ENCODE data around the gene TGDS. TPM values are rescaled to one million over a fixed set of nuclear protein-coding genes. Genes with fewer than 3 reads are reported as not detected.

TGDS gene
- total RNA-seq, 1 experiment from 2014 or later = 4.1 TPM

DNA sequence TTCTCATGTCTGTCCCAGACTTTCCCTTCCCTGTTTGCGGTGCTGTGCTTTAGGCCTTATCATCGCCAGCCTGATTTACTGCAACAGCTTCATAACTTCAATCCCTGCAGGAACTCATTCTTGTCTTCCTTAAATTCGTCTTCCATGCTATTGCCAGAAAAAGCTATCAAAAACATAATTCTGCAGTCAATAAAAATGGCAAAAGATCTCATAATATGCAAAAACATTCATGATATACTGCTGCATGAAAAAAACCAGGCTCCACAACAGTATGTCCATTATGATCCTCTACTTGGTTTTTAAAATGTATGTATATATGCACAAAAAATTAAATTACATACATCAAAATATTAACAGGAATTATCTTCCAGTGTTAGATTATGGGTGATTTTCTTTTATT lies 28.4 kb downstream of the TGDS start:
- CTCF ChIA-PET = interaction anchor here (0.5 kb wide), 1 partner anchor 89 kb away, joined by 3 read pairs; no protein-coding TSS in a partner anchor
- H3K27me3 Mint-ChIP-seq (ENCODE audit: unreplicated experiment) = no peaks in the 10 kb centered on the region
- H3K4me3 Mint-ChIP-seq (ENCODE audit: low read depth, unreplicated experiment) = no peak overlapping the region
- no peak overlapping the region for H3K27ac Mint-ChIP-seq (ENCODE audit: unreplicated experiment)
- no peaks in the 10 kb centered on the region for H3K9me3 Mint-ChIP-seq (ENCODE audit: low read depth, unreplicated experiment)
- DNase-seq = no peak
- H3K4me1 Mint-ChIP-seq (ENCODE audit: low read depth, unreplicated experiment) = no peaks in the 10 kb centered on the region
- BruUV-seq (replicated peaks) = no TSS peak
- intact Hi-C loops (cut with micrococcal nuclease; ENCODE audit: unreplicated experiment) = no loop called here
- no peaks in the 10 kb centered on the region for H3K36me3 Mint-ChIP-seq (ENCODE audit: insufficient read depth, unreplicated experiment)
- no peak for TF ChIP-seq CTCF (IDR thresholded peaks at IDR 0.05; ENCODE audit: unreplicated experiment)

DNA sequence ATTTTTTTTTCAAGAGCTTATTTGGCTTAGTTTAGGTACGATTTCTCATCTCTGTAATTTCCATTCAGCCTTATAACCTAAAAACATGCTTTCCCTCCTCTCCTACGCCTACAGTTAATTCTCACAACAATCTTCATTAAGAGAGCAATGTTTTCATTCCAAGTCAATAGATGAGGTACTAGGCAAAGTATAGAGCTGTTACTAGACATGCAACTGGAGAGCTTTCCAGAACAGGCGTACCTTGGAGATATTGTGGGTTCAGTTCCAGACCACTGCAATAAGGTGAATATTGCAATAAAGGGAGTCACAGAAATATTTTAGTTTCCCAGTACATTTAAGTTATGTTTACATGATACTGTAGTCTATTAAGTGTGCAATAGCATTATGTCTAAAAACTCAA lies 34.8 kb downstream of the TGDS start:
- Mint-ChIP-seq H3K4me3 (ENCODE audit: low read depth, unreplicated experiment) (no peak overlapping the region), H3K36me3 (ENCODE audit: insufficient read depth, unreplicated experiment) (no peaks in the 10 kb centered on the region), H3K27me3 (ENCODE audit: unreplicated experiment) (no peaks in the 10 kb centered on the region), H3K4me1 (ENCODE audit: low read depth, unreplicated experiment) (no peaks in the 10 kb centered on the region), H3K9me3 (ENCODE audit: low read depth, unreplicated experiment) (no peaks in the 10 kb centered on the region), H3K27ac (ENCODE audit: unreplicated experiment) (no peak overlapping the region)
- TF ChIP-seq CTCF (IDR thresholded peaks at IDR 0.05; ENCODE audit: unreplicated experiment) = no peak
- no TSS peak for BruUV-seq (replicated peaks)
- CTCF ChIA-PET = no interaction called here
- intact Hi-C loops (cut with micrococcal nuclease; ENCODE audit: unreplicated experiment) = no loop called here
- DNase-seq = no peak

DNA sequence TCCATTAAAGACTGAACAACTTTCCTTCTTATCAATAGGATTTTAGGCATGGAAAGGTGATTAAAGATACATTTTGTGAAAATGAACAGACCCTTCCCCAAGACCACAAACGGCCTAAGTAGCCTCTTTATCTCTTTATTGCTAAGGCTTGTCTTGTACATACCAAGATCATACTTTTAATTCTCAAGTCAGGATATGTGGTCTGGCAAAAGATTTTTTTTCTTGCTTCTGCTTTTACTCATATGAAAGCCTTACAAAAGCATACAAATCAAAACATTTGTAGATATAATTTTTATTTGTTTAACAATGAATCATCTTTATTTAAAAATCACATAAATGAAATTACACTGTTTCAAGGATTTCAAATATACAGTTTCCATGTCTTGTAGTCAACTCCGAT lies 35.8 kb downstream of the TGDS start:
- intact Hi-C loops (cut with micrococcal nuclease; ENCODE audit: unreplicated experiment) = no loop called here
- no peaks in the 10 kb centered on the region for H3K4me1 Mint-ChIP-seq (ENCODE audit: low read depth, unreplicated experiment)

GRCh38 chr13:94559222-94559795 lies 36.6 kb downstream of the TGDS start:
- H3K27ac Mint-ChIP-seq (ENCODE audit: unreplicated experiment) = no peak overlapping the region
- BruUV-seq (replicated peaks) = no TSS peak
- DNase-seq = no peak
- no peaks in the 10 kb centered on the region for H3K27me3 Mint-ChIP-seq (ENCODE audit: unreplicated experiment)
- no peaks in the 10 kb centered on the region for H3K4me1 Mint-ChIP-seq (ENCODE audit: low read depth, unreplicated experiment)
- no peak overlapping the region for H3K4me3 Mint-ChIP-seq (ENCODE audit: low read depth, unreplicated experiment)
- TF ChIP-seq CTCF (IDR thresholded peaks at IDR 0.05; ENCODE audit: unreplicated experiment) = no peak
- intact Hi-C loops (cut with micrococcal nuclease; ENCODE audit: unreplicated experiment) = no loop called here
- H3K9me3 Mint-ChIP-seq (ENCODE audit: low read depth, unreplicated experiment) = no peaks in the 10 kb centered on the region
- CTCF ChIA-PET = no interaction called here
- H3K36me3 Mint-ChIP-seq (ENCODE audit: insufficient read depth, unreplicated experiment) = no peaks in the 10 kb centered on the region

More for the DNA sequence above, 35.8 kb downstream of the TGDS start:
- H3K4me3 Mint-ChIP-seq (ENCODE audit: low read depth, unreplicated experiment) = no peak overlapping the region
- BruUV-seq (replicated peaks) = no TSS peak
- no peaks in the 10 kb centered on the region for H3K9me3 Mint-ChIP-seq (ENCODE audit: low read depth, unreplicated experiment)
- DNase-seq = no peak
- no peaks in the 10 kb centered on the region for H3K36me3 Mint-ChIP-seq (ENCODE audit: insufficient read depth, unreplicated experiment)
- H3K27ac Mint-ChIP-seq (ENCODE audit: unreplicated experiment) = no peak overlapping the region
- CTCF ChIA-PET = no interaction called here
- no peak for TF ChIP-seq CTCF (IDR thresholded peaks at IDR 0.05; ENCODE audit: unreplicated experiment)
- H3K27me3 Mint-ChIP-seq (ENCODE audit: unreplicated experiment) = no peaks in the 10 kb centered on the region

Data from Calu3 (cell line).